Vagina (tissue), 2 donors: ENCODE data around the gene ECEL1. TPM values are rescaled to one million over a fixed set of nuclear protein-coding genes. Genes with fewer than 3 reads are reported as not detected.

Source experiments
- DNase-seq, 2 donors: peaks; one replicate each; pipeline ENCODE4 v3.0.0-alpha.2; 2017; ENCODE audit errors: extremely low spot score in 2 of 2
- H3K27ac ChIP-seq: fragments of 200-600 bp; sonication (generic); one replicate; pipeline ENCODE4 v1.5.1; 2019
- H3K27me3 ChIP-seq: fragments of 200-600 bp; sonication (generic); one replicate; pipeline ENCODE4 v1.5.1; 2019
- H3K36me3 ChIP-seq, 2 donors: fragments of 200-600 bp; sonication (generic); one replicate each; pipeline ENCODE4 v1.5.1; 2017 to 2019
- H3K4me1 ChIP-seq: fragments of 200-600 bp; sonication (generic); one replicate; pipeline ENCODE4 v1.5.1; 2019
- H3K4me3 ChIP-seq, 2 donors: fragments of 200-600 bp; sonication (generic); 1 replicate in 1 of 2; 2 replicates in 1 of 2; pipeline ENCODE4 v1.5.1; 2016 to 2019
- H3K9me3 ChIP-seq: fragments of 200-600 bp; sonication (generic); one replicate; pipeline ENCODE4 v1.5.1; 2019
- POLR2A ChIP-seq, 2 donors: fragments of 450-650 bp; IDR thresholded peaks; one replicate each; pipeline ENCODE4 v1.6.1; 2017; ENCODE audit warnings: antibody characterized with exemption in 2 of 2, mild to moderate bottlenecking in 2 of 2, moderate library complexity in 2 of 2
- POLR2AphosphoS5 ChIP-seq, 2 donors: sonication (generic); formaldehyde crosslinking; IDR thresholded peaks; one replicate each; pipeline ENCODE4 v1.9.0; 2017; ENCODE audit warnings: antibody characterized with exemption in 2 of 2, mild to moderate bottlenecking in 2 of 2, low read depth in 1 of 2; ENCODE audit not compliant: insufficient read depth in 1 of 2
- intact Hi-C: fragments of 100-400 bp; cut with DNase I; formaldehyde crosslinking; loops from one replicate; pipeline ENCODE4 v1.15.1; 2023
- total RNA-seq: library from RNA; depleted of rRNA; stranded (reverse); fragments of >200 nt; gene quantifications from one replicate; pipeline ENCODE4 v1.2.3, GENCODE V29; 2016
- TF ChIP-seq, protein P1 (sequence below), 3 experiments: fragments of 450-650 bp in 2 of 3; fragments of 200-600 bp in 1 of 3; sonication (generic) in 1 of 3; IDR thresholded peaks; one replicate each; pipeline ENCODE4 v1.5.1; 2017 to 2019; ENCODE audit warnings: antibody characterized with exemption in 3 of 3, mild to moderate bottlenecking in 2 of 3, moderate library complexity in 2 of 3

Gene ECEL1
- total RNA-seq, 1 donor from 2014 or later, result not detected

DNA sequence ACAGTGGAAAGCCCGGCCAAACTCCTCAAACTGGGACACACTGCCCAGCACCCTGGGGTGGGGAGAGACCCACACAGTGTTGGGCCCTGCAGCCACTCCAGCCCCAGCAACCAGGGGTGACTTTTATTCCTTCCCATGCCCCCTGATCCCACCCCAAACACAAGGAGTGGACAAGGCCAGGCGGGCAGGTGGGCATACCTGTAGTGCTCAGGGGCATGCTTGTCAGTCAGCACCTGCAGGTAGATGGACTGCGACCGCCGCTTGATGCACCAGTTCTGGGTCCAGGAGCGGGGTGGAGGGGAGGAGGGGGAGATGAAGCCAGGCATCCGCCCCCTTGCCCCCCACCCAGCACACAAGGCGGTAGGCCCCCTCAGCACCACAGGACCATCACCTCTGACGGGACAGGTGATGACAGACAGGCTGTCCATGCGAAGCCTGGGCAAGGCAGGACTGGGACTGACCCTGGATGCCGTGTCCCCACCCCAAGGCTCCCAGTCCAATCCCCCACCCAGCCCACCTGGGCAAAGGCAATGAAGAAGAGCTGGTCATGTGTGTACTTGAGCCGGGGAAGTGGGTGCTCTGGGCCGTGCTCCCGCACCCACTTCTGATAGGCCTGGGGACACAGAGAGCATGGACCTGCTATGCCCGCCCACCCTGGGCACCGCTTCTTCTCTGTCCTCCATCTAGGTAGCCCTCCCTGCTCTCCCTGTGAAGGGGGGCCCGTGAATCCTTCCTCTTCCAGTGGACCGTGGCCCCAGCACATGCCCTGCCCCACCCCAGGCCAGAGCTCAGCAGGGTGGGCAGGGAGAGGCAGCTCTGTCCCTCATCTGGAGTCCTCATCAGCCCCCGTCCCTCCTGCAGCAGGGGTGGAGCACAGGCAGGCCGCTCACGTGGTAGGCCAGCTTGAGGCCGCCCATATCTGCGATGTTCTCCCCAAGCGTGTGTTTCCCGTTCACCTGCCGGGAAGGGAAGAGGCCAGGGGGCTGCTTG, 7.1 kb downstream of the ECEL1 start:
- Histone ChIP-seq H3K9me3 (no peaks in the 10 kb centered on the region), H3K4me1 (no peaks in the 10 kb centered on the region), H3K4me3 (no peak overlapping the region), H3K27ac (no peak overlapping the region), H3K36me3 (no peaks in the 10 kb centered on the region), H3K27me3 (peaks cover 9% of the 10 kb centered on the region)
- TF ChIP-seq POLR2AphosphoS5 (IDR thresholded peaks at IDR 0.05; ENCODE audit: insufficient read depth in 1 of 2, low read depth in 1 of 2), result no peak
- TF ChIP-seq, protein P1, sequence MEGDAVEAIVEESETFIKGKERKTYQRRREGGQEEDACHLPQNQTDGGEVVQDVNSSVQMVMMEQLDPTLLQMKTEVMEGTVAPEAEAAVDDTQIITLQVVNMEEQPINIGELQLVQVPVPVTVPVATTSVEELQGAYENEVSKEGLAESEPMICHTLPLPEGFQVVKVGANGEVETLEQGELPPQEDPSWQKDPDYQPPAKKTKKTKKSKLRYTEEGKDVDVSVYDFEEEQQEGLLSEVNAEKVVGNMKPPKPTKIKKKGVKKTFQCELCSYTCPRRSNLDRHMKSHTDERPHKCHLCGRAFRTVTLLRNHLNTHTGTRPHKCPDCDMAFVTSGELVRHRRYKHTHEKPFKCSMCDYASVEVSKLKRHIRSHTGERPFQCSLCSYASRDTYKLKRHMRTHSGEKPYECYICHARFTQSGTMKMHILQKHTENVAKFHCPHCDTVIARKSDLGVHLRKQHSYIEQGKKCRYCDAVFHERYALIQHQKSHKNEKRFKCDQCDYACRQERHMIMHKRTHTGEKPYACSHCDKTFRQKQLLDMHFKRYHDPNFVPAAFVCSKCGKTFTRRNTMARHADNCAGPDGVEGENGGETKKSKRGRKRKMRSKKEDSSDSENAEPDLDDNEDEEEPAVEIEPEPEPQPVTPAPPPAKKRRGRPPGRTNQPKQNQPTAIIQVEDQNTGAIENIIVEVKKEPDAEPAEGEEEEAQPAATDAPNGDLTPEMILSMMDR (IDR thresholded peaks at IDR 0.05), result no peak
- TF ChIP-seq POLR2A (IDR thresholded peaks at IDR 0.05), result no peak
- intact Hi-C loops, result no loop called here
- DNase-seq, result no peak

DNA sequence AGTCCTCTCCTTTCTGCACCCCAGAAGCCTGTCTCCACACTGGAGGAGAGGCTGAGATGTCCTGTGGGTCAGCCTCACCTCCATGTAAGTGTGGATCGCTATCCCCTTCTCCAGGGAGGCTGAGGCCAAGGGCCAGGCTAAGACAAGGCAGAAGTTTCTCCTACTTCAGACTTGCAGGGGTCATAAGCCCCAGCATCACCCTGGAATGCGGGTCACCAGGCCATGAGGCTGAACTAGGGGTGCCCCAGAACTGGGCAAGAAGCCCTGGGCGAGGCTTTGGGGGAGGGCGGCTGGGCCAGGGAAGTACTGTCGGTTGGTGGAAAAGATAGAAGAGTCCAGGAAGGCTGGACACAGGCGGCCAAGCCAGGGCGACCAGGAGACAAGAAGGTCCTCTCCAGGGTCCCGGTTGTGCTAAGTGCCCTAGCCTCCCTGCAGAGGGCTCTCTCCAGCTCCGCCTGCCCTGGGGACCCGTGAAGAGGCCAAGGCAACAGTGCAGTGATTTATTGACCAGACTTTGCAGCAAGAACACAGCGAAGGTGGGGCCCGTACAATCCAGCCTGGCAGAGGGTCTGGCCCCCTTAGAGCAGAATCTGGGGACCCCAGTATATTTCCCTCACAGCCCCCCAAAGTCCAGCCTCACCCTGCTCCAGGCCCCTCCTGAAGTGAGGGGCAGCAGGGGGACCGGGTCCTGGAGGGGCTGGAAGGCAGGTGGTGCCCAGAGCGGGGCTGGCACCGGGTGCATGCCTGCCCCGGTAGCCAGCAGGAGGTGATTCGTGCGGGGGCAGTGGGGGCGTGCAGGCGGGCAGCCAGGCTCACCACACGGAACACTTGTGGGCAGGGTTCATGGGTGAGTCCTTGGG, 8.1 kb downstream of the ECEL1 start:
- H3K4me3 ChIP-seq, result no peak overlapping the region
- TF ChIP-seq POLR2AphosphoS5 (IDR thresholded peaks at IDR 0.05; ENCODE audit: insufficient read depth in 1 of 2, low read depth in 1 of 2) (no peak), POLR2A (IDR thresholded peaks at IDR 0.05) (no peak)
- H3K36me3 ChIP-seq, result no peaks in the 10 kb centered on the region
- DNase-seq, result no peak
- H3K9me3 ChIP-seq, result no peaks in the 10 kb centered on the region
- intact Hi-C loops, result no loop called here
- H3K27ac ChIP-seq, result no peak overlapping the region
- no peaks in the 10 kb centered on the region for H3K4me1 ChIP-seq
- peaks cover 1% of the 10 kb centered on the region for H3K27me3 ChIP-seq

DNA sequence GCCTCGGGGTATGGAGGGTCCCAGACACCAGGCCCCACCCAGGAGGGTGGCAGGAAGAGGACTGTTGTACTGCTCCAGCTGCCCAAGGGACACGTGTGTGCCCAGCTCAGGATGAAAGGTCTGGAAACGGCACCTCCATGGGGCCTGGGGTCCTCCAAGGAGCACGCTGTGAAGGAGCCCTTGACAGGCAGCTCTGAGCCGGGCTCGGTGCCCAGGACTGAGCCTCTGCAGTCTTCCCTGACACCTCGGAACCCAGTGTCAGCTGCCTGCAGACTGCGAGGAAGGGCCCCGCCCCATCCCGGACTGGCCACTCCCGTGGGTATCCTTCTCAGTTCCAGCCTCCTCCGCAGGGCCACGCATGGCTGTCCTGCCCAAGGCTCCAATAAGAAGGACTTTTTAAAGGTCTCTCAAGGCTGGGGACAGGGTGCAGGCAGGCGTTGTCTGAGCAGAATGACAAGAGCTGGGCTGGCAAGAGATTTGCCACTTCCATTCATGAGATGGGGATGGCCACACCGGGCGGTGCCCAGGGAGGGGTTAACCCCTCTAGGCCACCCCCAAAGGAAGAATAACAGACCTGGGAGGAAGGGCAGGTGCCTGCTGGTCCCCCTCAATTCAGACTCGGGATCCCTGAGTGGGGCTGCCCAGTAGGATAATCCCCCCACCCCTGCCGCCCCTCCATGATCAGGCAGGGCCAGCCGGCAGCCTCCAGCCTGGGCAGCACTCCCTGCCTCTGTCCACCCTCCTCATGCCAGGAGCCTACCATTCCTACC, 8.9 kb downstream of the ECEL1 start:
- H3K36me3 ChIP-seq, result no peaks in the 10 kb centered on the region
- H3K27me3 ChIP-seq, result no peaks in the 10 kb centered on the region
- no peak for DNase-seq
- H3K27ac ChIP-seq, result no peak overlapping the region
- intact Hi-C loops, result no loop called here
- no peaks in the 10 kb centered on the region for H3K9me3 ChIP-seq
- no peaks in the 10 kb centered on the region for H3K4me1 ChIP-seq
- H3K4me3 ChIP-seq, result no peak overlapping the region
- TF ChIP-seq POLR2AphosphoS5 (IDR thresholded peaks at IDR 0.05; ENCODE audit: insufficient read depth in 1 of 2, low read depth in 1 of 2) (no peak), POLR2A (IDR thresholded peaks at IDR 0.05) (no peak)
- TF ChIP-seq, protein P1 (IDR thresholded peaks at IDR 0.05), result no peak

DNA sequence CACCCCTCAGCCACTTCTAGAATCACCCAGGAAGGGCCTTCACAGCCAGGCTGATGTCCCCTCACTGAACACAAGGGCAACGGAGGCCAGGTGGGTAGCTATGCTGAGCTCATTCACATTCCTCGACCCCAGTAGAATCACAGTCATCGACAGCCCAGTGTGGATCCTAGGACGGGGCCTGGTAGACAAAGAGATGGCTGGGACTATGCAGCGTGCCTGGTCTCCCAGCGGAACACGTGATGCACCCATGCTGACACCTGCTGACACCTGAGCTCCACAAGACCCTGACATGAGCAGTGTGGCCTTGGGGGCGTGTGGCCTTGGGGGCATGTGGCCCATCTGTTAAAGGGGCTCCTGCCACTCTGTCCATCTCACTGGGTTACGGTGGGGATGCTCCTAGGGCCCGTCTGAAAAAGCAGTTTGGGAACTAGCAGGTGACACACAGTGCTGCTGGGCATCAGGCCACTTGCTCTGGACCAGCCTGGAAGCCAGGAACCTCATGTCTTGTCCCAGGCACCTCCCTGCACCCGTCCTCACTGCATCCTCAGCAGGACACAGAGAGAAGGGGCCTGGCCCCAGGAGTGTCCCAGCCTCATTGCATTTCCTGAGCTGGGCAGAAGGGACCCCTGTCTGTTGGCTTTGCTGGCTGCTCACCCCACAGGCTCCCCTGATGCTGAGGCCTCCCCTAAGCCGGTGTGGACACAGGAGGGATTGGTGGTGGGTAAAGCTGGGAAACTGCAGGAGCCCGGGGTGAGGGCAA, 9.7 kb downstream of the ECEL1 start:
- DNase-seq, result no peak
- no peaks in the 10 kb centered on the region for H3K27me3 ChIP-seq
- H3K27ac ChIP-seq, result no peak overlapping the region

More for the DNA sequence above, 9.7 kb downstream of the ECEL1 start:
- H3K4me3 ChIP-seq, result no peak overlapping the region
- TF ChIP-seq POLR2AphosphoS5 (IDR thresholded peaks at IDR 0.05; ENCODE audit: insufficient read depth in 1 of 2, low read depth in 1 of 2) (no peak), POLR2A (IDR thresholded peaks at IDR 0.05) (no peak)
- TF ChIP-seq, protein P1 (IDR thresholded peaks at IDR 0.05), result no peak
- intact Hi-C loops, result no loop called here
- no peaks in the 10 kb centered on the region for H3K4me1 ChIP-seq
- H3K36me3 ChIP-seq, result no peaks in the 10 kb centered on the region
- no peaks in the 10 kb centered on the region for H3K9me3 ChIP-seq
